Muscle layer of duodenum (tissue), 2 donors: Measurements from ENCODE around the gene TBRG4.

Source experiments
- H3K27ac ChIP-seq: one replicate; pipeline ENCODE4 v1.7.0; 2013; ENCODE audit warnings: mild to moderate bottlenecking, low read length
- H3K27me3 ChIP-seq: one replicate; pipeline ENCODE4 v1.7.0; 2013; ENCODE audit warnings: low read depth, mild to moderate bottlenecking, control low read depth, low read length
- H3K36me3 ChIP-seq, 2 donors: one replicate each; pipeline ENCODE4 v1.7.0; 2013; ENCODE audit warnings: low read length in 2 of 2, control low read depth in 1 of 2, mild to moderate bottlenecking in 1 of 2; ENCODE audit not compliant: insufficient read depth in 2 of 2, control insufficient read depth in 1 of 2
- H3K4me1 ChIP-seq, 2 donors: one replicate each; pipeline ENCODE4 v1.7.0; 2013; ENCODE audit warnings: low read length in 2 of 2, mild to moderate bottlenecking in 2 of 2, control low read depth in 1 of 2, moderate library complexity in 1 of 2; ENCODE audit not compliant: insufficient read depth in 2 of 2, control insufficient read depth in 1 of 2
- H3K4me3 ChIP-seq, 2 donors: one replicate each; pipeline ENCODE4 v1.7.0; 2013; ENCODE audit warnings: low read length in 2 of 2, low read depth in 1 of 2, mild to moderate bottlenecking in 1 of 2
- H3K9me3 ChIP-seq, 2 donors: one replicate each; pipeline ENCODE4 v1.7.0; 2013; ENCODE audit warnings: low read length in 2 of 2, control low read depth in 1 of 2, mild to moderate bottlenecking in 1 of 2; ENCODE audit not compliant: control insufficient read depth in 1 of 2
- donor health status: healthy.

The TBRG4 gene

DNA sequence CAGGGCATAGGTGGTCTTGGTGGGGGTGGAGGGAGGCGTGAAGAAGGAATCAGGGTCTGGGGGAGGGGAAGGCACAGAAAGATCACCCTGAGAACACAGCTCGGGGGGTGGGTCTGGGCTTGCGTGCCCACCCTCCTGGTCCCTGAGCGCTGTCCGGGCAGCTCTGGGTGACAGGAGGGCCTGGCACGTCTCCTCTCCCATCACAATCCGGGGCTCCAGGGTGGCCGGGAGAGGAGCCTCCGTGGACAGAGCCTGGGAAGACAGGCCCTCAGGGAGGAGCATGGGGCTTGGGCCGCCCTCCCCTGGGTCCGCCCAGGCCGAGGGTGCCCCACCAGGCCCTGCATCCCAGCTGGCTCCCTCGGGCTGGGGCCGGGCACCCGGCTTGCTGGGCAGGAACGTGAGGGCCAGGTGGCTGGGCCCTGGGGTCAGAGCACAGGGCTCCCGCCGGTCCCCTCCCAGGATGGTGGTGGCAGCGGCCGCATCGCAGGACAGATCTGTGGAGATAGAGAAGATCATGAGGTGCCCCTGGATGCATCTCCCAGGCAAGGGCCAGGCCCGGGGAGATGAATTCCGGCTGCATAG lies 25.8 kb downstream of the TBRG4 start:
- Histone ChIP-seq H3K4me3 (no peak overlapping the region), H3K36me3 (peaks cover 0 to 5% of the 10 kb centered on the region in 2 donors), H3K27me3 (no peaks in the 10 kb centered on the region), H3K9me3 (no peaks in the 10 kb centered on the region), H3K27ac (no peak overlapping the region), H3K4me1 (peaks cover 0 to 17% of the 10 kb centered on the region in 2 donors)

- Histone ChIP-seq H3K4me1 (peaks cover 0 to 17% of the 10 kb centered on the region in 2 donors), H3K36me3 (peaks cover 0 to 5% of the 10 kb centered on the region in 2 donors), H3K27ac (no peak overlapping the region), H3K9me3 (no peaks in the 10 kb centered on the region), H3K27me3 (no peaks in the 10 kb centered on the region), H3K4me3 (no peak overlapping the region)
These were observed 26.4 kb downstream of the TBRG4 start for GRCh38 chr7:45084901-45085618.

DNA sequence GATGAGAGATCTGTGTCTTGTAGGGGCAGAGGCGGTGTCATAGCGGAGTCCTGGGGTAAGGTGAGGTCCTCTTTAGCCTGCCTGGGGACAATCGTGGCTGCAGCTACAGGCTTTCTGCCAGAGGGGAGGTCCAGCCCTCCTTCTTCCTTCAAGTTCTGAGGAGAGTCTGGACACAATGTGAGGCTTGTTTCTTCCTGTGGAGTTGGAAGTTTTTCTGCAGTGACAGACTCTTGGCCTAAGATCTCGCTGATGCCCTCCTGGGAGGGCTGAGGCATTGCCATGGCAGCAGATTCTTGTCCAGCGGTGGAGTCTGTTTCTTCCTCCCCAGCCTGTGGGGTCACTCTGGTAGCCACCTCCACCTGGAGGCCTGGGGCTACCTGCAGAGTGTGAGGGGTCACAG lies 27.2 kb downstream of the TBRG4 start:
- no peak overlapping the region for H3K27ac ChIP-seq
- no peaks in the 10 kb centered on the region for H3K9me3 ChIP-seq
- H3K4me1 ChIP-seq, result peaks cover 0 to 17% of the 10 kb centered on the region in 2 donors
- no peak overlapping the region for H3K4me3 ChIP-seq
- H3K27me3 ChIP-seq, result no peaks in the 10 kb centered on the region
- peaks cover 0 to 5% of the 10 kb centered on the region in 2 donors for H3K36me3 ChIP-seq

GRCh38 chr7:45082831-45083331 lies 28.6 kb downstream of the TBRG4 start:
- no peaks in the 10 kb centered on the region for H3K9me3 ChIP-seq
- no peaks in the 10 kb centered on the region for H3K27me3 ChIP-seq
- no peak overlapping the region for H3K4me3 ChIP-seq
- no peak overlapping the region for H3K27ac ChIP-seq
- H3K4me1 ChIP-seq, result peaks cover 0 to 8% of the 10 kb centered on the region in 2 donors
- H3K36me3 ChIP-seq, result peaks cover 0 to 10% of the 10 kb centered on the region in 2 donors

DNA sequence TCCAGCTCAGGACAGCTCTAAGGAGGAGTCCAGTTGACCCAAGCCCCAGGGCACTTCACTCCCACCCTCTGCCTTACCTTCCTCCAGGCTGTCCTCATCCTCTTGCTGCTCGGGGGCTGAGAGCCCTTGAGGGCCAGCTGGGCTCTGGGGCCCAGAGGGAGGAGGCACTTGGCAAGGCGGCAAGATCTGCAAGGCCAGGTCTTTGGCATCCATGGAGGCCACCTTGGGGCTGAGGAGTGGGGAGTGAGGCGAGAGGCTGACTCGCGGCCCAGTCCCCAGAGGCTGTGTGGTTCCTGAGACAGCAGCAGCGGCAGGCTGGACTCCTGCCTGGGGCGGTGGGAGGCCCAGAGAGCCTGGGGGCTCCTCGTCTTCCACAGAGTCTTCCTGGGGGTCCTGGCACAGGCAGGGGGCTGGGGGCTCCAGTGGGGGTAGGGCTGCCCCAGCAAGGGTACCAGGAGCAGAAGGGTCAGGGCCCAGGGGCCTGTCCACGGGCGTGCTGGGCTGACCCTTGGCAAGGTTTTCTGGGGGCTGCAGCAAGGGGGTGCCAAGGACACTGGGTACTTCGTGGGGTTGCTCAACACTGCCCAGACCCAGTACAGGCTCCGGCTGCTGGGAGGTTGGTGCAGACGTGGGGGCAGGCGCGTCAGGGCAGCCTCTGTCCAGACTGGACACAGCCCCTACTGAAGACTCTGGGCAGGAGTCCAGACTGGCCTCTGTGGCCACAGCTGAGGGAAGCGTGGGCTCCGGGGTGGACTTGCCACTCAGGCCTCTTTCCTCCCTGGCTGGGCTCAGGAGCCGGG lies 29.3 kb downstream of the TBRG4 start:
- H3K27me3 ChIP-seq, result no peaks in the 10 kb centered on the region
- no peaks in the 10 kb centered on the region for H3K9me3 ChIP-seq
- H3K36me3 ChIP-seq, result peaks cover 3 to 14% of the 10 kb centered on the region in 2 donors
- H3K4me3 ChIP-seq, result no peak overlapping the region
- H3K4me1 ChIP-seq, result peaks cover 0 to 4% of the 10 kb centered on the region in 2 donors
- no peak overlapping the region for H3K27ac ChIP-seq

DNA sequence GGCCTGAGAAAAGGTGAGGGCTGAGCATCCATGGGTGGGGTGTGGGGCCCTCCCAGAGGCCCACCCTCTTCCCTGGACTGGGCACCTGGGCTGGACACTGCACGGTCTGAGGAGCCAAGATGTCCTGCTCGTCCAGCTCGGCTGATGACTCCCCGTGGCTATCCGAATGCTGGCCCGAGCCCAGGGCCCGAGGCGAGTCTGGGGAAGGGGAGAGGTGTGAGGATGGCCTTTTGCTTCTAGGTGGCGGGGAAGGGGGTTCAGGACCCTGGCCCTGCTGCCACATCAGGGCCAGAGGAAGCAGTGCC lies 29.9 kb downstream of the TBRG4 start:
- Histone ChIP-seq H3K4me1 (peaks cover 0 to 4% of the 10 kb centered on the region in 2 donors), H3K4me3 (no peak overlapping the region), H3K27me3 (no peaks in the 10 kb centered on the region), H3K9me3 (no peaks in the 10 kb centered on the region), H3K27ac (no peak overlapping the region), H3K36me3 (peaks cover 6 to 20% of the 10 kb centered on the region in 2 donors)

DNA sequence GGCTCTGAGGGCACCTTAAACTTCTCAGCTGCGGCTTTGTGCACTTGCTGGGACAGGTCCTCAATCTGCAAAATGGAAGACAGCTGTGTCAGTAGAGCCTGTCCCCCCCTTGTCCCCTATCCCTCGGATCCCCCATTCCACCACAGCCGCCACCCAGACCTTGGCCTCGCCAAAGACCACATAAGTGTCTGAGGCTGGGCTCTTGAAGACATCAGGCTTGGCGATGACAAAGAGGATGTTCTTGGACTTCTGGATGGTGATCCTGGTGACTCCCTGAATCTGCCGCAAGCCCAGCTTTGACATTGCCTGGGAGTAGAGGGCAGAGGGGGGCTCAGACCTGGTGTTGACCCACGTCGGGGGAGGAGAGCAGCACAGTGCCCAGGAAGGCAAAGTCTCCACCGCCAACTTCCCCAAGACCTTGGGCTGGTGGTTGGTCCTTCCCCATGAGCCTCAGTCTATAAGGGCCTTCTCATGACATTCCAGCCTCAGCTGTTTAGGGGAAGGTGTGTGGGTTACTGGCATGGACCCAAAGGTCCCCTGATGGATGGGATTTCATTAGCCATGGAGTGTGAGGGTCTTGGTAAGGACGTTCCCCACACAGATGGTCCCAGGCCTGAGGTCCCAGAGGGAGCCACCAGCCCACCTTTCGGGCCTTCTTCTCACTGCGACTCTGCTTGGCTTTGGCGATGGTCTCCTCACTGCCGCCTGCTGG lies 30.4 kb downstream of the TBRG4 start:
- Histone ChIP-seq H3K27me3 (no peaks in the 10 kb centered on the region), H3K36me3 (peaks cover 6 to 25% of the 10 kb centered on the region in 2 donors), H3K9me3 (no peaks in the 10 kb centered on the region), H3K4me1 (peaks cover 0 to 4% of the 10 kb centered on the region in 2 donors), H3K27ac (no peak overlapping the region), H3K4me3 (no peak overlapping the region)

DNA sequence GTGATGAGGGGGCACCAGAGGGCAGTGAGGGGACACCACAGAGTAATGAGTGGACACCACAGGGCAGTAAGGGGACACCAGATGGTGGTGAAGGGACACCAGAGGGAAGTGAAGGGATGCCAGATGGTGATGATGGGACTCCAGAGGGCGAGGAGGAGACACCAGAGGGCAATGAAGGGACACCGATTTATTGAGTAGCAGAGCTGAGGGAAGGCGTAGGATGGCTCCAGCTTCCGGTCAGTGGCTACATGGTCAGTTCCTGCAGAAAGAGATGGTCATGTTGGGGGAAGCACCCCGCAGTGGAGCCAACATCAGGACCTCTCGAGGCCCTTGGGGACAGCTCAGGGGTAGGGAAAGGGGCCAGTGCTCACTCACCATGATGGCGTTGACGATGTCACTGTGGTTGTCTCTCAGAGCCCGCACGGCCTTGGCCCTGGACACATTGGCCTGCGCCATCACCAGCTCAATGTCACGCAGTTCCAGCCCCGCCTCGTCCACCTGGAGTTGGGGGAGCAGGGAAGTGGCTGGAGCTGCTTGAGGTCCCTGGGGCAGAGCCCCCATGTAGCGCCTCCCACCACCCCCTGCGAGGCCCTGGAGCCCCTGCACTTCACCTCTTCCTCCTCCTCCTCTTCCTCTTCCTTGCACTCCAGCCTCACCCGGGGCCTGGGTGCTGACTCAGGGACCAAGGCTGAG lies 31.1 kb downstream of the TBRG4 start:
- Histone ChIP-seq H3K4me1 (peaks cover 0 to 4% of the 10 kb centered on the region in 2 donors), H3K36me3 (peaks cover 6 to 32% of the 10 kb centered on the region in 2 donors), H3K27me3 (no peaks in the 10 kb centered on the region), H3K27ac (no peak overlapping the region), H3K9me3 (no peaks in the 10 kb centered on the region), H3K4me3 (no peak overlapping the region)

GRCh38 chr7:45078125-45078681 lies 33.3 kb downstream of the TBRG4 start:
- Histone ChIP-seq H3K9me3 (no peaks in the 10 kb centered on the region), H3K27ac (no peak overlapping the region), H3K4me1 (no peaks in the 10 kb centered on the region), H3K36me3 (peaks cover 24 to 49% of the 10 kb centered on the region in 2 donors), H3K27me3 (no peaks in the 10 kb centered on the region), H3K4me3 (no peak overlapping the region)

- no peaks in the 10 kb centered on the region for H3K4me1 ChIP-seq
- peaks cover 25 to 55% of the 10 kb centered on the region in 2 donors for H3K36me3 ChIP-seq
- H3K27me3 ChIP-seq, result no peaks in the 10 kb centered on the region
- no peak overlapping the region for H3K27ac ChIP-seq
- no peaks in the 10 kb centered on the region for H3K9me3 ChIP-seq
- no peak overlapping the region for H3K4me3 ChIP-seq
These were observed 33.9 kb downstream of the TBRG4 start for GRCh38 chr7:45077579-45077978.
